GM21723 (cell line): ENCODE measurements around the gene OXNAD1.

Experiments used
- ATAC-seq: cut with Tn5 transposase; IDR thresholded peaks from one replicate; pipeline ENCODE4 v1.9.1; 2021; ENCODE audit warnings: mild to moderate bottlenecking, moderate library complexity; ENCODE audit not compliant: unreplicated experiment

The OXNAD1 gene

GRCh38 chr3:16326724-16327349 is 61.8 kb downstream of the OXNAD1 start:
- no peak for ATAC-seq

- no peak for ATAC-seq
These were observed 63.1 kb downstream of the OXNAD1 start for GRCh38 chr3:16328124-16328523.

GRCh38 chr3:16329036-16329825 is 64.2 kb downstream of the OXNAD1 start:
- no peak for ATAC-seq

GRCh38 chr3:16329826-16330129 is 64.8 kb downstream of the OXNAD1 start:
- no peak for ATAC-seq

GRCh38 chr3:16330351-16330750 is 65.3 kb downstream of the OXNAD1 start:
- no peak for ATAC-seq

- ATAC-seq, result no peak
These were observed 66.4 kb downstream of the OXNAD1 start for GRCh38 chr3:16331319-16331883.

GRCh38 chr3:16332904-16333426 is 68.0 kb downstream of the OXNAD1 start:
- no peak for ATAC-seq

GRCh38 chr3:16334909-16335308 is 69.9 kb downstream of the OXNAD1 start:
- no peak for ATAC-seq

GRCh38 chr3:16335333-16335732 is 70.3 kb downstream of the OXNAD1 start:
- ATAC-seq, result no peak

- no peak for ATAC-seq
These were observed 71.0 kb downstream of the OXNAD1 start for GRCh38 chr3:16335772-16336645.

GRCh38 chr3:16336825-16337224 is 71.8 kb downstream of the OXNAD1 start:
- no peak for ATAC-seq

- peak; percentile 90 for ATAC-seq
These were observed 73.0 kb downstream of the OXNAD1 start for GRCh38 chr3:16337856-16338540.

- ATAC-seq, result no peak
These were observed 74.0 kb downstream of the OXNAD1 start for GRCh38 chr3:16338999-16339398.

GRCh38 chr3:16343101-16343500 is 78.1 kb downstream of the OXNAD1 start:
- ATAC-seq, result no peak

- ATAC-seq, result no peak
These were observed 81.5 kb downstream of the OXNAD1 start for GRCh38 chr3:16346413-16347081.

GRCh38 chr3:16347548-16347947 is 82.5 kb downstream of the OXNAD1 start:
- ATAC-seq, result no peak

GRCh38 chr3:16349986-16350596 is 85.1 kb downstream of the OXNAD1 start:
- no peak for ATAC-seq

GRCh38 chr3:16350597-16351318 is 85.7 kb downstream of the OXNAD1 start:
- ATAC-seq, result no peak

GRCh38 chr3:16352428-16352827 is 87.4 kb downstream of the OXNAD1 start:
- no peak for ATAC-seq
